GM18507 (cell line): ENCODE results near the gene ADAMTS2.

Source experiments
- DNase-seq: peaks from one replicate; pipeline ENCODE4 v3.0.0; 2011; ENCODE audit warnings: low read depth; ENCODE audit not compliant: insufficient read length; ENCODE audit errors: extremely low spot score
- FAIRE-seq: peaks from 2 replicates; lab custom pipeline; 2011; peaks lifted over from hg19 to GRCh38; lab: Jason Lieb, UNC

Gene ADAMTS2

DNA sequence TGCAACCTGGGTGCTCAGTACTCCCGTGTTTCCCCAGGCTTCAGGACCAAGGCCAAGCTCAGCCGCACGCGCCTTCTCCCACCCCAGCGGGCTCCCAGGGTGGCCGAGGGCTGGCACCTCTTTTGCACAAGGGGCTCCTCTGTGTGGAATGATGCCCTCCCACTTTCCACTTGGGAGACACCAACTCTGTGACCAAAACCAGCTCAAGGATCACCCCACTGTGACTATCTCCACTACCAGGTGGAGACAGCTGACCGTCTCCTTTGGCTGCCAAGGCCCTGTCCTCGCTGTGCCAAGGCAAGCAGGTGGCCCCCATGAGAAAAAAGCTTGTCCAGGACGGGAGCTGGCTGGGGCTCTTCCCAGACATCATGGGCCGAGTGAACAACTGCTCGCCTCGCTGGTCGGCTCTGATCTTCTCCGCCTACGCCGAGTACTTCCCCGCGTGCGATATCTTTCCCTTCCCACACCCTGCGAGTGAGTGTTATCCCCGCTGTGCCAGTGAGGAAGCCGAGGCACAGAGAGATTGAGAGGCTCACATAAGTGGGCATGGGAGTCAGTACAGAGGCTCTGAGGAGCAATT, 152.3 kb downstream of the ADAMTS2 start:
- DNase-seq: no peak
- FAIRE-seq: no peak

DNA sequence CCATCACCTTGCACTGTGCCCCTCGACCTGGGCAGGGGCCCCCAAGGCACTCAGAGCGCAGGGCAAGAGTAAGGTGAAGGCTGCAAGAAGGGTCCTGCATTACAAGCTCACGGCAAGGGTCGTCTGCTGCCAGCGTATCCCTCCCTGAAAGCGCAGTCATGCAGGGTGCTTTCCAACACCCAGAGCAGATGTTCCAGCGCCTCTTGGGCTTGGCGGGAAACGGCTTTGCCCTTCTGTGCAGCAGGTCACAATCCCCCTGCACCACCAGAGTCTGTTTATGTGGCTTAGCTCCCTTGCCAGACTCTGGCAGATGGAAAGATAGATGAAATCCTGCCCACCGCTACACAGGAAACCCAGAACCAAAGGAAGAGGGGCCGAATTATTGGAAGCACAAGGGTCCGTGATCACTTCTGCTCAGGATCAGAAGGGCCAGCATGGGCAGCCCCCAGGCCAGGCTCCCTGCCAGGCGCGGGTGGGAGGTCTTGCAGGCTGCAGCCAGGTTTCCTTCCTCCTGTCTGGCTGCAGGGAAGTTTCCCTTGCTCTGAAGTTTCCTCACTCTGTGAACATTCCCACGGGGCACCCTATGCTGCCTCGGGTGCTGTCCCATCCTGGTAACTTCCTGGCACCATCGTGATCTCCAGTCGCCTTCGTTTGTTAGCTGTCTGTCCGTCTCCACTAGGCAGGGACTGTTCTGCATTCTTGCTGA, 152.9 kb downstream of the ADAMTS2 start:
- DNase-seq: no peak
- no peak for FAIRE-seq

- DNase-seq (no peak), FAIRE-seq (no peak)
Measured at GRCh38 chr5:179191506-179192184, 153.6 kb downstream of the ADAMTS2 start.

- DNase-seq (no peak), FAIRE-seq (no peak)
Measured at GRCh38 chr5:179190851-179191505, 154.3 kb downstream of the ADAMTS2 start.

DNA sequence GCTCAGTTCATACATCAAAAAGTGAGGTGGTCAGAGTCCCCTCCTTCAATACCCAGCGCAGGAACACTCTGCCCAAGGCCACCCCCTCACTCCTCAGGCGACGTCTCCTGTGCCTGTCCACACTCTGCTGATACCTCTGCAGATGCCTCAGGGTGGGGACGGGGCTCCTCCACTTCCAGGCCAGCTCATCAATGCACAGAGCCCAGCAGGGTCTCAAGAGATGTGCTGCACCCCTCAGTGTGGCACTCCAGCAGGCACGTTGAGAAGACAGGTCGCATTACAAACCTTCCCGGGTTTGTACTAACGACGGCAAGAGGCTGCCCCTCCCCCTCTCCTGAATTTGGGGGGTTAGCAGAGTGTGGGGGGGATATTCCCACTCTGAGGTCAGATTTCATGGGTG, 156.6 kb downstream of the ADAMTS2 start:
- FAIRE-seq (no peak), DNase-seq (no peak)

GRCh38 chr5:179187681-179188575, 157.3 kb downstream of the ADAMTS2 start:
- FAIRE-seq (no peak), DNase-seq (no peak)

- DNase-seq: no peak
Measured at GRCh38 chr5:179187229-179187678, 158.0 kb downstream of the ADAMTS2 start.

GRCh38 chr5:179186801-179187200, 158.5 kb downstream of the ADAMTS2 start:
- FAIRE-seq (no peak), DNase-seq (no peak)

More at GRCh38 chr5:179187229-179187678, 158.0 kb downstream of the ADAMTS2 start:
- no peak for FAIRE-seq

DNA sequence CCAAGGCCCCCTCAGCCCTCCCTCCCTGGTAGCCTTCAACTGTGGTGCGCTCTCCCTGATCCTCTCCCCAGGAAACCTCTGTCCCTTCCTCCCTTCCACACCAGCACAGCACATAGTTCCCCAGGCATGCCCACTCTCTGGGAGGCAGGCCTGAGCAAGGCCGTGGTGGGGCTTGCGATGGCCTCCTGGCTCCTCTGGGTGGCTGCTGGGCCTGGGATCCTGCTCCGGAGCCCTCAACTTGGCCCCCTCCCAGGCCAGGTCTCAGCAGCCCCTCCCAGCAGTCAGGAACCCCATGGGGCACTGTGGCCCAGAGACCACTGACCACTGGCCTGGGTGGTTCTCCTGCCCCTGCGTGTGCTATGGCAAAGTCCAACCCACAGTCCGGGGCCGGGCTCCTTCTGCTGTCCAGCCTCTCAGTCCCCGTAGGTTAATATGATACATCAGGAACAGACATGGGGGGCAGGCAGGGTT, 159.3 kb downstream of the ADAMTS2 start:
- no peak for DNase-seq
- FAIRE-seq: no peak

DNA sequence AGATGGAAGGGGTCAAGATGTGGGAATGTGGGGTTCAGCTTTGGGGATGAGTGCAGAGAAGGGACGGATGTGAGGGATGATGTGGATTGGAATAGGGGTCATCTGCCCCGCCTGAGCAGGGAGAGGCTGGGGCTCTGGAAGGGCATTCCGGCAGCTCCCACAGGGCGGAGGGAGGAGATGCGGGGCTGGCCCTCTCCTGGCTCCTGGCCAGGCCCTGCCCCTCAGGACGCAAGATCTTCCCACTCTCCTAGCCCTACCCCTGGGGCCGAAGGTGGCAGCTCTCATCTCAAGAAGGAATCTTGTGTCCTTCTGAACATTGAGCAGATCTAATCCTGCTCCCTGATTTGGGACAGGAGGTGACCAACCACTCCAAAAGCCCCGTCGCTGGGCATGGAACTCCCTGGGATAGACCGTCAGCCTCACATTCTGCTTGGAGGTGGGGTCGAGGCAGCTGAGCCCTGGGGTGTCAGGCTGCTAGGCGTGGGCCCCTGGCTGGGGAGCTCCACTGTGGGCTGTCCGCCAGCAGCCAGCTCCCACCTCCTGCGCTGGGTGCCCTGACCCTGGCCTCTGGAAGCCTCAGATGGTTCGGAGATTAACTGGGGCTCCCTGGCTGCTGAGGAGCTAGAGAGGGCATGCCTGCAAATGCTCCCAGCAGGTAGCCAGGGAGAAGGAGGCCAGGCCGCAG, 159.9 kb downstream of the ADAMTS2 start:
- DNase-seq (no peak), FAIRE-seq (no peak)

DNA sequence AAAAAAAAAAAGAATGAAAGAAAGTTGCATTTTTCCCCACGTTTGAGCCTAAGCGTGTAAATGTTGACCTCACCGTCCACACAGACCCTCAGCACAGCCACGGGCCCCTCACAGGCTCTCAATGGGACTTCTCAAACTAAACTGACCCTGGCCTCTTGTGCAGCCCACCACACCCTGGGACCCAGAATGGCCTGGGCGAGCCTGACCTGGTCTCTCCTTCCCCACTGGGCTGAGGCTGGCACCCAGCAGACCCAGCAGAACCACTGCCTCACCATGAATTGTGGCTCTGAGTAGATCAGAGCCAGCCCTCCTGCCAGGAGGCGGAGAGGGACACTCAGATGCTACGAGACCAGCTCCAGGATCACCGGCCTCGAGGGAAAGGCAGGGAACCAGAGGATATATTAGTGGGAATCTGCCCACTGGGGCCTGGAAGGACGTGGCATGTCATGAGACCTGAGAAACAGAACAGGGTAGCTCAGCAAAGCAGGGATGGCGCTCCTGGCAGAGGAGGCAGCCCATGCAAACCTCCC, 160.7 kb downstream of the ADAMTS2 start:
- no peak for FAIRE-seq

DNA sequence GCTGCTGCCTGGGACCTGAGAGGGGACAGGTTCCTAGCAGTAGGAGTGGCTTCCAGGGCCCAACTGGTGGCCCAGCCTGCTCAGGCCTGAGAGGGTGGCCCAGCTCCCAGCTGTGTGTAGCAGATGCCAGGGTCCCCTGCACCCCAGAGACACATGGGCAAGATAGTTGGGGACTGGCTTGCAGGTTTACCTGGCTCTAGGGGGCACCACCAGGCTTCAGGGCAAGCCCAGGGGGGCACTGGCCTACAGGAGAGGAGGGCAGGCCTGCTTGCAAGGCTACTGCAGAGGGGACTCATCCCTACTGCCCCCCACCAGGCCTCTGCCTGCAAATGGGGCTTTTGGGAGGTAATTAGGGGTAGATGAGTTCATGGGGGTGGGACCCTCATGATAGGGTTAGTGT, 161.8 kb downstream of the ADAMTS2 start:
- FAIRE-seq (no peak), DNase-seq (no peak)

More for the DNA sequence above, 160.7 kb downstream of the ADAMTS2 start:
- DNase-seq: no peak

DNA sequence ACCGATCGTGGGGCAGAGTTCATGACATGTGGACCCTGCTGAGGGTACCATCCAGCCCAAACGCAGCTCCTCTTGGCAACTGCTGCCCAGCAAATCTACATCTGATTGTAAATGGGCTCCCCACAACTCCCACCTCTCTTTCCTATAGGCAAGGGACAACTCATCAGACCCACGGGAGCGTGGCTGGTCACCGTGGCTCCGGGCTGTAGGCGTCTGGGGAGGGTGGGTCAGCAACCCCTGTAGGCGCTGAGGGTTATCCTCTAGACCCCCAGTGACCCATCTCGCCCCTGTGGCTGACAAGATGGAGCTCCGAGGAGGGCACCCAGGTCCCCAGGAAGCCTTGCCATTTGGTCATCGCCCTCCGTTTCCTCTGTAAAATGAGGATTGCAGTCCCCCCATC, 162.7 kb downstream of the ADAMTS2 start:
- FAIRE-seq: no peak
- no peak for DNase-seq

- DNase-seq: no peak
- no peak for FAIRE-seq
Measured at GRCh38 chr5:179181988-179182387, 163.3 kb downstream of the ADAMTS2 start.

GRCh38 chr5:179180921-179181645, 164.2 kb downstream of the ADAMTS2 start:
- FAIRE-seq (no peak), DNase-seq (no peak)

GRCh38 chr5:179180061-179180610, 165.1 kb downstream of the ADAMTS2 start:
- DNase-seq (no peak), FAIRE-seq (no peak)

GRCh38 chr5:179177711-179178575, 167.3 kb downstream of the ADAMTS2 start:
- no peak for DNase-seq
- no peak for FAIRE-seq
